Spinal cord (tissue), 10 donors: ENCODE results near the gene AATK. TPM values are rescaled to one million over a fixed set of nuclear protein-coding genes. Genes with fewer than 3 reads are reported as not detected.
A peak's percentile ranks its signal among the peaks of the same experiment; 100 is the strongest.

Experiments used
- DNase-seq, 6 donors: peaks; one replicate each; pipeline versions ENCODE4 v3.0.0 to v3.0.0-alpha.2; 2013 to 2015; ENCODE audit warnings: low spot score in 6 of 6, low read depth in 4 of 6
- H3K27ac ChIP-seq: one replicate; pipeline ENCODE4 v1.5.1; 2013; ENCODE audit warnings: low read depth, low read length, control low read depth
- H3K27me3 ChIP-seq: one replicate; pipeline ENCODE4 v1.6.1; 2013; ENCODE audit warnings: low read length; ENCODE audit not compliant: control insufficient read depth, insufficient read depth
- H3K36me3 ChIP-seq: one replicate; pipeline ENCODE4 v1.6.1; 2013; ENCODE audit warnings: low read length; ENCODE audit not compliant: control insufficient read depth, insufficient read depth
- H3K4me1 ChIP-seq: one replicate; pipeline ENCODE4 v1.6.1; 2013; ENCODE audit warnings: low read length; ENCODE audit not compliant: control insufficient read depth, insufficient read depth
- H3K4me3 ChIP-seq: one replicate; pipeline ENCODE4 v1.5.1; 2013; ENCODE audit warnings: low read depth, low read length, control low read depth
- H3K9me3 ChIP-seq: one replicate; pipeline ENCODE4 v1.6.1; 2013; ENCODE audit warnings: low read length; ENCODE audit not compliant: control insufficient read depth, insufficient read depth
- WGBS: methylation state at CpG from one replicate; pipeline ENCODE4 v1.1.5; 2013; ENCODE audit warnings: missing lambda C conversion rate; ENCODE audit not compliant: insufficient coverage; 5-methylcytosine and 5-hydroxymethylcytosine counted together
- polyA plus RNA-seq, 2 donors: library from polyadenylated mRNA; unstranded; fragments of 120-200 nt; gene quantifications; one replicate each; pipeline ENCODE4 v1.2.1, GENCODE V29; 2013; ENCODE audit not compliant: insufficient read length in 2 of 2
- total RNA-seq, 2 donors: library from RNA; depleted of rRNA in 1 of 2; stranded (reverse); fragments of 120-200 nt in 1 of 2; fragments of >200 nt in 1 of 2; gene quantifications; one replicate each; pipeline versions ENCODE4 v1.2.3 to v1.2.4, GENCODE V29; 2013 to 2014
- donor health status: healthy.

AATK gene
- total and polyA plus RNA-seq, 4 donors = 41.9 to 149 (median 111) TPM

GRCh38 chr17:81165246-81166032, 582 bp downstream of the AATK start, which contains the start of gene PVALEF:
Gene PVALEF, plus strand, starts transcription at chr17:81165507. Its CDS starts 15,720 bp downstream, at chr17:81181227.
- DNase-seq = peak in 3 of 6 donors; percentile 28 to 69 (median 69)
- peak within 1 kb of the TSS; percentile 88 for H3K27ac ChIP-seq
- peaks cover 56% of the 10 kb centered on the region for H3K4me1 ChIP-seq
- H3K27me3 ChIP-seq = no peaks in the 10 kb centered on the region
- H3K4me3 ChIP-seq = peak within 1 kb of the TSS; percentile 50
- peaks cover 47% of the 10 kb centered on the region for H3K36me3 ChIP-seq
- WGBS = 8% methylated on average over 46 of the region's 46 CpGs
- no peaks in the 10 kb centered on the region for H3K9me3 ChIP-seq

GRCh38 chr17:81164371-81165245, 1.4 kb downstream of the AATK start:
- no peaks in the 10 kb centered on the region for H3K27me3 ChIP-seq
- peak in 2 of 6 donors; percentile 59 to 73 for DNase-seq
- H3K4me3 ChIP-seq = peak overlapping the region; percentile 50
- H3K27ac ChIP-seq = peak overlapping the region; percentile 88
- H3K36me3 ChIP-seq = peaks cover 55% of the 10 kb centered on the region
- H3K9me3 ChIP-seq = no peaks in the 10 kb centered on the region
- H3K4me1 ChIP-seq = peaks cover 59% of the 10 kb centered on the region
- 25% methylated on average over 18 of the region's 19 CpGs for WGBS

- 81% methylated on average over 15 of the region's 15 CpGs for WGBS
- DNase-seq = no peak
- Histone ChIP-seq H3K9me3 (no peaks in the 10 kb centered on the region), H3K4me1 (peaks cover 59% of the 10 kb centered on the region), H3K27ac (peak overlapping the region; percentile 88), H3K4me3 (no peak overlapping the region), H3K36me3 (peaks cover 63% of the 10 kb centered on the region), H3K27me3 (no peaks in the 10 kb centered on the region)
These were observed 2.2 kb downstream of the AATK start for GRCh38 chr17:81163703-81164370.

- 87% methylated on average over 14 of the region's 19 CpGs for WGBS
- Histone ChIP-seq H3K9me3 (no peaks in the 10 kb centered on the region), H3K4me1 (peaks cover 57% of the 10 kb centered on the region), H3K27ac (no peak overlapping the region), H3K27me3 (no peaks in the 10 kb centered on the region), H3K4me3 (no peak overlapping the region), H3K36me3 (peaks cover 66% of the 10 kb centered on the region)
- DNase-seq = no peak
These were observed 2.8 kb downstream of the AATK start for GRCh38 chr17:81163051-81163695.

- no peaks in the 10 kb centered on the region for H3K9me3 ChIP-seq
- H3K4me1 ChIP-seq = peaks cover 50% of the 10 kb centered on the region
- no peak overlapping the region for H3K27ac ChIP-seq
- no peak for DNase-seq
- WGBS = 92% methylated on average over 11 of the region's 11 CpGs
- H3K27me3 ChIP-seq = no peaks in the 10 kb centered on the region
- no peak overlapping the region for H3K4me3 ChIP-seq
- peaks cover 70% of the 10 kb centered on the region for H3K36me3 ChIP-seq
These were observed 3.5 kb downstream of the AATK start for GRCh38 chr17:81162491-81162890.

- WGBS = 90% methylated on average over 5 of the region's 16 CpGs
- DNase-seq = no peak
- peaks cover 45% of the 10 kb centered on the region for H3K4me1 ChIP-seq
- no peak overlapping the region for H3K27ac ChIP-seq
- H3K9me3 ChIP-seq = no peaks in the 10 kb centered on the region
- peaks cover 75% of the 10 kb centered on the region for H3K36me3 ChIP-seq
- H3K4me3 ChIP-seq = no peak overlapping the region
- no peaks in the 10 kb centered on the region for H3K27me3 ChIP-seq
These were observed 4.0 kb downstream of the AATK start for GRCh38 chr17:81161972-81162371.

GRCh38 chr17:81161536-81161935, 4.5 kb downstream of the AATK start:
- Histone ChIP-seq H3K4me1 (peaks cover 41% of the 10 kb centered on the region), H3K9me3 (no peaks in the 10 kb centered on the region), H3K36me3 (peaks cover 77% of the 10 kb centered on the region), H3K27ac (no peak overlapping the region), H3K27me3 (no peaks in the 10 kb centered on the region), H3K4me3 (no peak overlapping the region)
- DNase-seq = no peak
- 94% methylated on average over 15 of the region's 15 CpGs for WGBS

- Histone ChIP-seq H3K4me1 (peaks cover 38% of the 10 kb centered on the region), H3K9me3 (no peaks in the 10 kb centered on the region), H3K27me3 (no peaks in the 10 kb centered on the region), H3K27ac (no peak overlapping the region), H3K4me3 (no peak overlapping the region), H3K36me3 (peaks cover 77% of the 10 kb centered on the region)
- DNase-seq = no peak
- WGBS = 87% methylated on average over 29 of the region's 32 CpGs
These were observed 5.1 kb downstream of the AATK start for GRCh38 chr17:81160747-81161453.
